Tibial nerve (tissue), 4 donors: ENCODE measurements around the gene TLDC2. TPM values are rescaled to one million over a fixed set of nuclear protein-coding genes. Genes with fewer than 3 reads are reported as not detected.

Experiments used
- DNase-seq, 2 donors: peaks; one replicate each; pipeline ENCODE4 v3.0.0-alpha.2; 2019; ENCODE audit warnings: low spot score in 2 of 2
- H3K27ac ChIP-seq, 4 donors: fragments of 200-600 bp; sonication (generic) in 3 of 4; one replicate each; pipeline ENCODE4 v1.5.1; 2017 to 2019; ENCODE audit warnings: mild to moderate bottlenecking in 1 of 4
- H3K27me3 ChIP-seq, 2 donors: fragments of 200-600 bp; sonication (generic) in 1 of 2; one replicate each; pipeline versions ENCODE4 v1.5.1 to v1.6.0; 2017 to 2019
- H3K36me3 ChIP-seq, 3 donors: fragments of 200-600 bp; sonication (generic); one replicate each; pipeline ENCODE4 v1.5.1; 2018 to 2019
- H3K4me1 ChIP-seq, 4 donors: fragments of 200-600 bp; sonication (generic) in 3 of 4; one replicate each; pipeline ENCODE4 v1.5.1; 2017 to 2019
- H3K4me3 ChIP-seq, 4 donors: fragments of 200-600 bp; sonication (generic) in 3 of 4; one replicate each; pipeline ENCODE4 v1.5.1; 2017 to 2019; ENCODE audit warnings: mild to moderate bottlenecking in 1 of 4, moderate library complexity in 1 of 4
- H3K9me3 ChIP-seq, 4 donors: fragments of 200-600 bp; sonication (generic) in 3 of 4; one replicate each; pipeline ENCODE4 v1.5.1; 2017 to 2019
- EP300 ChIP-seq, 2 donors: sonication (generic); formaldehyde crosslinking; IDR thresholded peaks; one replicate each; pipeline ENCODE4 v1.6.1; 2017; ENCODE audit warnings: antibody characterized with exemption in 2 of 2, mild to moderate bottlenecking in 1 of 2
- POLR2A ChIP-seq, 2 donors: fragments of 450-650 bp; IDR thresholded peaks; one replicate each; pipeline ENCODE4 v1.6.1; 2017; ENCODE audit warnings: antibody characterized with exemption in 2 of 2, mild to moderate bottlenecking in 2 of 2, moderate library complexity in 2 of 2
- WGBS, 2 donors: methylation state at CpG; one replicate each; pipeline ENCODE4 v1.1.5; 2018; 5-methylcytosine and 5-hydroxymethylcytosine counted together
- total RNA-seq, 4 donors: library from RNA; depleted of rRNA; stranded (reverse); fragments of >200 nt; gene quantifications; one replicate each; pipeline ENCODE4 v1.1.0, GENCODE V29; 2016
- TF ChIP-seq, protein P1 (sequence below), 5 experiments: fragments of 200-600 bp in 3 of 5; fragments of 450-650 bp in 2 of 5; sonication (generic) in 3 of 5; IDR thresholded peaks; one replicate each; pipeline ENCODE4 v1.5.1; 2016 to 2019; ENCODE audit warnings: antibody characterized with exemption in 5 of 5, mild to moderate bottlenecking in 3 of 5, moderate library complexity in 2 of 5

TLDC2 gene
- total RNA-seq, 4 donors from 2014 or later = not detected

DNA sequence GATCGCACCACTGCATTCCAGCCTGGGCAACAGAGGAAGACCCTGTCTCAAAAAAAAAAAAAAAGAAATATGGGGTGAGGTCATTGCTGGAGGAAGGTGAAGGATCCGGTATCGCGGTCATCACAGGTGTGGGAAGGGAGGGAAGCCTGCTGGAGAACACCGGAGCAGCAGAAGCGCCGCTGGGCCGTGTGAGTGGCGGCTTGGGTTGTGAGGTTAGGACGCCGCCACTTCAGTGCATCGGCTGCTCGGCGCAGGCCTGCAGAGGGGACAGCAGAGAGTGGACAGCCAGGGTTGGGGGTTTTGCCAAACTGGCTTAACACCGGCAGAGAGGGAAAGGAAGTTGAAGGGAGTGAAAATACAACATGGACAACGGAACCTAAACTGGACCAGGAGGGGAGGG, 5.4 kb downstream of the TLDC2 start:
- TF ChIP-seq POLR2A (IDR thresholded peaks at IDR 0.05) (no peak), EP300 (IDR thresholded peaks at IDR 0.05) (no peak)
- TF ChIP-seq, protein P1, sequence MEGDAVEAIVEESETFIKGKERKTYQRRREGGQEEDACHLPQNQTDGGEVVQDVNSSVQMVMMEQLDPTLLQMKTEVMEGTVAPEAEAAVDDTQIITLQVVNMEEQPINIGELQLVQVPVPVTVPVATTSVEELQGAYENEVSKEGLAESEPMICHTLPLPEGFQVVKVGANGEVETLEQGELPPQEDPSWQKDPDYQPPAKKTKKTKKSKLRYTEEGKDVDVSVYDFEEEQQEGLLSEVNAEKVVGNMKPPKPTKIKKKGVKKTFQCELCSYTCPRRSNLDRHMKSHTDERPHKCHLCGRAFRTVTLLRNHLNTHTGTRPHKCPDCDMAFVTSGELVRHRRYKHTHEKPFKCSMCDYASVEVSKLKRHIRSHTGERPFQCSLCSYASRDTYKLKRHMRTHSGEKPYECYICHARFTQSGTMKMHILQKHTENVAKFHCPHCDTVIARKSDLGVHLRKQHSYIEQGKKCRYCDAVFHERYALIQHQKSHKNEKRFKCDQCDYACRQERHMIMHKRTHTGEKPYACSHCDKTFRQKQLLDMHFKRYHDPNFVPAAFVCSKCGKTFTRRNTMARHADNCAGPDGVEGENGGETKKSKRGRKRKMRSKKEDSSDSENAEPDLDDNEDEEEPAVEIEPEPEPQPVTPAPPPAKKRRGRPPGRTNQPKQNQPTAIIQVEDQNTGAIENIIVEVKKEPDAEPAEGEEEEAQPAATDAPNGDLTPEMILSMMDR (IDR thresholded peaks at IDR 0.05) = no peak
- peaks cover 0 to 4% (median 0%) of the 10 kb centered on the region in 4 donors for H3K4me1 ChIP-seq
- H3K27me3 ChIP-seq = no peaks in the 10 kb centered on the region
- no peak overlapping the region for H3K27ac ChIP-seq
- DNase-seq = no peak
- no peaks in the 10 kb centered on the region for H3K9me3 ChIP-seq
- H3K4me3 ChIP-seq = no peak overlapping the region
- WGBS, 2 donors = 88 to 90% methylated on average over 16 of the region's 16 CpGs
- H3K36me3 ChIP-seq = no peaks in the 10 kb centered on the region

DNA sequence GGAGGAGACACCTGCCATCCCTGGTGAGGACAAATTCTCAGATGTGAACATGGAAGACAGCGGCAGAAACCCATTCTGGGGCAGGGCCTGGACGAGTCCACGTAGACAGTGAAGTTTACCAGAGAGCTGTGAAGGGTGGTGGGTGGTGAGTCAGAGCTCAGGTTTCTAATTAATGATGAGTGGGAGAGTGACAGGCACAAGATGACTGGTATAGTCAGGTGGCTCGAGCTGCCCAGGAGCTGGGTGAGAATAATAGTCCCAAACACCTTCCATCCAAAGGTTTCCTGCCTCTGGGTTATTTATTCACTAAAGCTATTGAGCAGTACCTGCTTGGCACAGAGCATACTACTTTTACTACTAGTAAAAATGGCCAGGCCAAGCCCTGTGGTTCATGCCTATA, 6.0 kb downstream of the TLDC2 start:
- no peak overlapping the region for H3K27ac ChIP-seq
- WGBS, 2 donors = 73 to 74% methylated on average over 4 of the region's 4 CpGs
- no peak for DNase-seq
- peaks cover 0 to 7% (median 2%) of the 10 kb centered on the region in 4 donors for H3K4me1 ChIP-seq
- no peak for TF ChIP-seq POLR2A (IDR thresholded peaks at IDR 0.05)
- TF ChIP-seq, protein P1 (IDR thresholded peaks at IDR 0.05) = no peak
- TF ChIP-seq EP300 (IDR thresholded peaks at IDR 0.05) = no peak
- no peaks in the 10 kb centered on the region for H3K9me3 ChIP-seq
- no peaks in the 10 kb centered on the region for H3K36me3 ChIP-seq
- no peaks in the 10 kb centered on the region for H3K27me3 ChIP-seq
- H3K4me3 ChIP-seq = no peak overlapping the region

DNA sequence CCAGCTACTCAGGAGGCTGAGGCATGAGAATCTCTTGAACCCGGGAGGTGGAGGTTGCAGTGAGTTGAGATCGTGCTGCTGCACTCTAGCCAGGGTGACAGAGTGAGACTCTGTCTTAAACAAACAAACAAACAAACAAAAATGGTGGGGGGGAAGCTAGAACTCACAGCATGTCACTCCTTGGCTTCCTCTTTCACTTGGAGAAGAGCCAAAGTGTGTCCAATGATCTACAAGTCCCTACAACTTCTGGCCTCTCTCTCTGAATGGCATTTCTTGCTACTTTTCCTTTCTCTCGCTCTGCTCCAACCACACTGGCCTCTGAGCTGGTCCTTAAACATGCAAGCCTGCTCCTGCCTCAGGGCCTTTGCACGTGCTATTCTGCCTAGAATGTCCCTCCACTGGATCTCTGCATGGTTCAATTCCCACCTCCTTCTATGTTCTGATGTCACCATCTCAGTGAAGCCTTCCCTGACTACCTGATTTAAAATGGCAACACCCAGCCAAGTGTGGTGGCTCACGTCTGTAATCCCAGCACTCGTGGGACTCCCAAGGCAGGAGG, 8.1 kb downstream of the TLDC2 start:
- no peaks in the 10 kb centered on the region for H3K9me3 ChIP-seq
- H3K36me3 ChIP-seq = peaks cover 0 to 4% (median 0%) of the 10 kb centered on the region in 3 donors
- H3K4me3 ChIP-seq = no peak overlapping the region
- 76 to 87% methylated on average over 6 of the region's 6 CpGs for WGBS, 2 donors
- no peak for DNase-seq
- TF ChIP-seq EP300 (IDR thresholded peaks at IDR 0.05) (no peak), POLR2A (IDR thresholded peaks at IDR 0.05) (no peak)
- TF ChIP-seq, protein P1 (IDR thresholded peaks at IDR 0.05) = no peak
- peaks cover 0 to 22% (median 7%) of the 10 kb centered on the region in 4 donors for H3K4me1 ChIP-seq
- no peak overlapping the region for H3K27ac ChIP-seq
- no peaks in the 10 kb centered on the region for H3K27me3 ChIP-seq

DNA sequence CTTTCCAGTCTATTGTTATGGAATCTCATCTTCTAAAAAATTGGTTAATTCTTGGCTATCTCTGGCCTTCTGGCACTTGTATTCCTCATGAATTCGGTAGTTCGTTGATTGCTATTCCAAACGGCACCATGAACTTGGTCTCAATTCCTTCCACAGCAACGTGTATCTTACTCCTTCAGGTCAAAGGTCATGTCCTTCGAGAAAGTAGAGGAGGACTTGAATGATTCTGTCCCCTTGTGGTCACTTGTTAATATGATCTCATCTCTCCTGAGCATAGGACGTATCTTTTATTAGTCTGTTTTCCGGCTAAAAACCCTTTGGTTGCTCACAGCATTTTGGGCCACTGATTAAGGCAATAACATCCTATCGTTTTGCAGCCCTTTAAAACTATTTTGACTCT, 9.4 kb downstream of the TLDC2 start:
- Histone ChIP-seq H3K27me3 (no peaks in the 10 kb centered on the region), H3K9me3 (no peaks in the 10 kb centered on the region), H3K36me3 (peaks cover 0 to 17% (median 0%) of the 10 kb centered on the region in 3 donors), H3K4me1 (peaks cover 0 to 22% (median 7%) of the 10 kb centered on the region in 4 donors), H3K4me3 (no peak overlapping the region), H3K27ac (no peak overlapping the region)
- TF ChIP-seq, protein P1 (IDR thresholded peaks at IDR 0.05) = peak in 1 of 5 experiments; percentile 16
- TF ChIP-seq EP300 (IDR thresholded peaks at IDR 0.05) (no peak), POLR2A (IDR thresholded peaks at IDR 0.05) (no peak)
- 38 to 40% methylated on average over 8 of the region's 8 CpGs for WGBS, 2 donors
- no peak for DNase-seq

DNA sequence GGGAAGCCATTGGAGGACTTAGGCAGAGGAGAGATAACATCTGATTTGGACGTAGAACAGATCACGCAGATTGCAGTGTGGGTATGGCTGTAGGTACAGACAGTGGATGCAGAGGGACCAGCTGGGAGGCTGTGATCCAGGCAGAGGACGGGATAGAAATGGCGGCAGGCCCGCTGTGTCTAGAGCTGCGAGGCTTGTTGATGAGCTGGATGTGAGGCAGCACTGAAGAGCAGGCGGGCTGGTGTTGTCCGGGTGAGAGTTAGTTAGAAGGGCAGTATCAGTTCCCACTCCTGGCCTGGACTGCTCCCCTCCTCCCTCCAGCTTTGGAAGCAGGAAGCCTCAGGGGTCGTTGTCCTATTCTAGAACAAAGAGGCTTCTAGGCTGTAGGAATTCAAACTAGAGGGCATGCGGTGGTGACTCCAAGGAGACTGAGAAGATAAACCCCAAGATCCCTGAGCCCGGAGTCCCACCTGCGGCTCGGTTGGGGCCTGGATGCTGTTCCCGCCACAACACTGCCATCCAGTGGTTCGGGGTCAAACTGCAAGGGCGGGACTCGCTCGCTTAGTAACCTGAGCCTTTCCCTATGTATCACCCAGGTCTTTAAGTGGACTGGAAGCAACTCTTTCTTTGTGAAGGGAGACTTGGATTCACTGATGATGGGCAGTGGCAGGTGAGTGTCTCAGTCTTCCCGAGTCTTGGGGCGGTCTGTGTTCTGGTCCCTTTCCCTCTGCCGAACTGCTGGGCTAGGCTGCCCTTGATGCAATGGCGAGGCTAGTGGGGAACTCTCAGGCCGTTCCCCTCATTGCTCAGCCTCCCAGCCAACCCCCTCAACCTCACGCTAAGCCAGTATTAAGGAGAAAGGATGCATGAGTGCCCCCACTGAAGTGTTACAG, 11.2 kb downstream of the TLDC2 start:
- TF ChIP-seq, protein P1 (IDR thresholded peaks at IDR 0.05) = peak; percentile 91 to 98 (median 95)
- TF ChIP-seq POLR2A (IDR thresholded peaks at IDR 0.05) = no peak
- peak in 1 of 2 donors; percentile 43 for TF ChIP-seq EP300 (IDR thresholded peaks at IDR 0.05)
- Histone ChIP-seq H3K4me3 (no peak overlapping the region), H3K27ac (peak overlapping the region in 3 of 4 donors; percentile 27 to 69 (median 63)), H3K4me1 (peaks cover 0 to 22% (median 7%) of the 10 kb centered on the region in 4 donors), H3K36me3 (peaks cover 0 to 35% (median 16%) of the 10 kb centered on the region in 3 donors), H3K27me3 (no peaks in the 10 kb centered on the region), H3K9me3 (no peaks in the 10 kb centered on the region)
- peak; percentile 73 to 88 for DNase-seq
- WGBS, 2 donors = 17 to 23% methylated on average over 21 to 22 of the region's 24 CpGs
